CD4-positive, alpha-beta T cell treated with Interleukin-17A for 4 hours (primary cell): ENCODE measurements around the gene RNF175.

Experiments
- DNase-seq: peaks from one replicate; pipeline ENCODE4 v3.0.0-alpha.2; 2020; ENCODE audit warnings: mixed read lengths

The RNF175 gene

GRCh38 chr4:153741541-153741940 is 18.3 kb downstream of the RNF175 start:
- DNase-seq, result no peak

- no peak for DNase-seq
Measured at GRCh38 chr4:153735906-153736461, 23.8 kb downstream of the RNF175 start.

- no peak for DNase-seq
Measured at GRCh38 chr4:153733751-153734448, 25.9 kb downstream of the RNF175 start.

- no peak for DNase-seq
Measured at GRCh38 chr4:153731239-153731638, 28.6 kb downstream of the RNF175 start.

- DNase-seq, result no peak
Measured at GRCh38 chr4:153729895-153730294, 29.9 kb downstream of the RNF175 start.

GRCh38 chr4:153728660-153729059 is 31.2 kb downstream of the RNF175 start:
- no peak for DNase-seq

GRCh38 chr4:153728151-153728550 is 31.7 kb downstream of the RNF175 start:
- no peak for DNase-seq

GRCh38 chr4:153725831-153726154 is 34.0 kb downstream of the RNF175 start:
- DNase-seq, result no peak

GRCh38 chr4:153725136-153725830 is 34.5 kb downstream of the RNF175 start:
- DNase-seq, result no peak

GRCh38 chr4:153724606-153725005 is 35.2 kb downstream of the RNF175 start:
- DNase-seq, result no peak

GRCh38 chr4:153722036-153722435 is 37.8 kb downstream of the RNF175 start:
- no peak for DNase-seq

- DNase-seq, result no peak
Measured at GRCh38 chr4:153713866-153714646, 45.8 kb downstream of the RNF175 start.

GRCh38 chr4:153710681-153711080 is 49.1 kb downstream of the RNF175 start:
- DNase-seq, result no peak

GRCh38 chr4:153706519-153706918 is 53.3 kb downstream of the RNF175 start:
- no peak for DNase-seq

- no peak for DNase-seq
Measured at GRCh38 chr4:153705743-153706468, 53.9 kb downstream of the RNF175 start.

GRCh38 chr4:153704522-153704921 is 55.3 kb downstream of the RNF175 start:
- DNase-seq, result no peak

GRCh38 chr4:153684971-153685371 is 74.9 kb downstream of the RNF175 start:
- no peak for DNase-seq

- peak; percentile 69 for DNase-seq
Measured at GRCh38 chr4:153684182-153684970, 75.4 kb downstream of the RNF175 start, which contains the start of gene TLR2. Gene TLR2, plus strand, starts transcription at chr4:153684280. Its CDS starts 18,628 bp downstream, at chr4:153702908.

GRCh38 chr4:153683763-153684181 is 76.1 kb downstream of the RNF175 start:
- DNase-seq, result no peak

GRCh38 chr4:153679486-153679885 is 80.3 kb downstream of the RNF175 start:
- no peak for DNase-seq

GRCh38 chr4:153676984-153677383 is 82.8 kb downstream of the RNF175 start:
- DNase-seq, result no peak

GRCh38 chr4:153676486-153676885 is 83.3 kb downstream of the RNF175 start:
- DNase-seq, result no peak
